MM.1S (cell line): ENCODE measurements around the gene SPCS1.

Source experiments
- CTCF ChIP-seq: fragments of 300-600 bp; sonication (generic); IDR thresholded peaks from 2 replicates; pipeline ENCODE4 v1.5.1; 2016; ENCODE audit warnings: antibody characterized with exemption, low read length, mixed read lengths
- EZH2 ChIP-seq: fragments of 300-600 bp; sonication (generic); optimal IDR thresholded peaks from 2 replicates; pipeline ENCODE3; 2017; ENCODE audit warnings: low read depth, mild to moderate bottlenecking, antibody characterized with exemption, low read length, mixed read lengths

- no peak for TF ChIP-seq CTCF
- no peak for TF ChIP-seq EZH2
Observed at GRCh38 chr3:52739730-52740129, 33.8 kb downstream of the SPCS1 start.
